RCC 7860 (cell line): ENCODE data around the gene PRKCA.
A peak's percentile ranks its signal among the peaks of the same experiment; 100 is the strongest.
"Not testable (repeated sequence)": the region's sequence is repeated elsewhere in the genome, so short reads cannot be mapped to it uniquely, and the experiment has no call there.

Experiments
- DNase-seq: peaks from one replicate; pipeline ENCODE4 v3.0.0-alpha.2; 2015; ENCODE audit warnings: low spot score
- FAIRE-seq: peaks from 2 replicates; lab custom pipeline; 2012; peaks lifted over from hg19 to GRCh38; lab: Jason Lieb, UNC

The PRKCA gene

GRCh38 chr17:66583112-66583748, 280.8 kb downstream of the PRKCA start:
- FAIRE-seq = no peak

DNA sequence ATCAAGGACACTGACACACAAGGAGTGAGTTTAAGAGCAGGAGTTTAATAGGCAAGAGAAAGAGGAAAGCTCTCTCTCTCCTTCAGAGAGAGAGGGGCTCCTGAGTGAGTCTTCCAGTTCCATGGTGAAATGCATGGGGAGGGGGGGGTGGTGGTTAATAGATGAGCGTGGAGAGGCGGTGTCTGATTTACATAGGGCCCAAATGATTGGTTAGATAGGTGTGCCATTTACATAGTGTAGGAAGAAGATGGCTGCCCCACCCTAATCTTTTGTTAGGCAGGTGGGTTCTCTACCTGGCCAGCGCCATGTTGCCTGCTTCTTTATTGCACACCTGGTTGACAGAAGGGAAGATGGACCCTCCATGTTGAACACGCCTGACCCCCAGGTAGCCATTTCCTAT, 282.5 kb downstream of the PRKCA start:
- no peak for FAIRE-seq

More at GRCh38 chr17:66583112-66583748, 280.8 kb downstream of the PRKCA start:
- no peak for DNase-seq

DNA sequence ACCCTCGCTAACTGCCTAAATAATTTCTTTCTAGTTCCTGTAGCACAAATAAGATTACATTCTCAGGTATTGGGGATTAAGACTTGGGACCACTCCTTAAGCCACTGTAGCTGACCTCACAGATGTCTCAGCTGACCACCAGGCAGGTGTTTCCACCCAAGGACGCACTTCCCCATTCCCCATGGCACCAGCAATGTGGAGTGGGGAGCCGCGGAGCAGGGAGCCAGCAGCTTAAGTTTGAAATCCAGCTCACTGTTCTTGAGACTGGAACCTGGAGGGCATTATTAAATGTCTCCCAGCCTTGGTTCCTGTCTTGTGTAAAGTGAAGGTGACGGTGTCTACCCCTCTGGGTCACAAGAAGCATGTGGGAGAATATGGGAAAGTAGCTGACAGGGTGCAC, 283.1 kb downstream of the PRKCA start:
- FAIRE-seq = no peak
- no peak for DNase-seq

More for the DNA sequence above, 282.5 kb downstream of the PRKCA start:
- DNase-seq = no peak

- FAIRE-seq (no peak), DNase-seq (no peak)
Measured at GRCh38 chr17:66589892-66590291, 287.5 kb downstream of the PRKCA start.

DNA sequence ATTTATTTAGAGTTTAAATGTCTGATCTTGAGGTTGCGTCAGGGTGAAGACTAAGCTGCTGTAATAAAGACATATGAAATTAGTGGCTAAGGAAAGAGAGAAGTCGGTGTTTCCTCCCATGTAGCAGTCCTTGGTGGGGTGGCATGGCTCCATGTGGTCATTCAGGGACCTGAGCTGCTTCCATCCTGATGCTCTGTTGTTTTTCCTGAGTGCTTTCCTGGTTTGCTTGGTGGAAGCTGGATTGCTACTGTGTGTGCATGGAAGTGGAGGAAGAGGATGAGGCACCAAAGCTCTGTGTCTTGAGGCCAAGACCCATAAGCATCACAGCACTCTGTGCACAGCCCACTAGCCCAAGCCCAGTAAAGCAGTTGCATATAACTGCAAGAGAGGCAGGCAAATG, 290.7 kb downstream of the PRKCA start:
- FAIRE-seq = no peak

DNA sequence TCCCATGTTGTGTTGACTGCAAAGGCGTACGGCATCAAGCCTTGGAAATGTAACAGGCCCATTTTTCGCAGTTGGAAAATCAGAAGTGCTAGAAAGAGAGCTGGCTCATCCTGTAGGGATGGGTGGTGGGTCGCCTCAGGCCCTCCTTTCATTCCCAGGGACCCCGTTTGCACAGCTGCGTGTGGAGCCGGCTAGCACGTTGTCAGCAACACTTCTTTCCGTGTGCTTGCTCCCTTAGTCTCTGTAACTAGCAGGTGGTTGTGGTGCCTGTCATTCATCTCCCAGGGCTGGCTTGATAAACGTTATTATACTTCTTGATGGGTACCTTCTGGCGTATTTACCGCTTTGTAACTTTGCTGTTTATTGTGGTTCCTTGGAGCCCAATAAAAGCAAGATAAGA, 293.5 kb downstream of the PRKCA start:
- no peak for FAIRE-seq

More for the DNA sequence above, 290.7 kb downstream of the PRKCA start:
- no peak for DNase-seq

DNA sequence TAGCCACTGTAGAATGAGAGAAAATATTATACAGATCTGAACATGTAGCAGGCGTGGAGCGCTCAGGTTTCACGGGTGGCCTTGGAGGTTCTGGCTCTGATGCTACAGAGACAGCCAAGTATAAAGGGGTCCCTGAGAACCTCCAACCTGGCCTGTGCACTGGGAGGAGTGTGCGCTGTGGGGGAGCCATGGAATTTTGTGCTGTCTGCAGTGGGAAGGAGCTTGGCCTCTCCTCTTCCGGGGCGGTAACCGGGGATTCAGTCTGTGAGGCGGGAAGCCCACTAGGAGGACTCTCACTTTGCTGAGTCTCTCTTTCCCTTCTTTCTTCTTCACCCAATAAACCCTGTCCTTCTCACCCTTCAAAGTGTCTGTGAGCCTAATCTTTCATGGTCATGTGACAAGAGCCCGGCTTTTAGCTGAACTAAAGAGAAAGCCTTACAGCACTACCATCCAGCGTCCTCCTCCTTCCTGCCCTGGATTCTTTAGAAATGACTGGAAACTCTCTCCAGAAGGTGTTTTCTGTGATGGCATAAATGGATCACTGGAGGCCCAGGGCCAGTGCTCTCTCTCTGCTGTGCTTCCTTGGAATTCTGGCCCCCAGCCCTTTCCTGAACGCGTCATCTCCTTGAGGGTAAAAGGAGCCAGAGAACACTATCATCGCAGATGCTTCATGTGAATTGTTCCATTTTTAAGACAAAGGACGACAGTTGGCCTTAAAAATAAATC, 300.4 kb downstream of the PRKCA start:
- no peak for DNase-seq
- FAIRE-seq = no peak

More for the DNA sequence above, 293.5 kb downstream of the PRKCA start:
- no peak for DNase-seq

GRCh38 chr17:66604376-66604775, 302.0 kb downstream of the PRKCA start:
- FAIRE-seq (no peak), DNase-seq (no peak)

- FAIRE-seq (no peak), DNase-seq (no peak)
Measured at GRCh38 chr17:66605541-66605940, 303.1 kb downstream of the PRKCA start.

- FAIRE-seq = no peak
- DNase-seq = peak; percentile 25
Measured at GRCh38 chr17:66610361-66611133, 308.1 kb downstream of the PRKCA start.

DNA sequence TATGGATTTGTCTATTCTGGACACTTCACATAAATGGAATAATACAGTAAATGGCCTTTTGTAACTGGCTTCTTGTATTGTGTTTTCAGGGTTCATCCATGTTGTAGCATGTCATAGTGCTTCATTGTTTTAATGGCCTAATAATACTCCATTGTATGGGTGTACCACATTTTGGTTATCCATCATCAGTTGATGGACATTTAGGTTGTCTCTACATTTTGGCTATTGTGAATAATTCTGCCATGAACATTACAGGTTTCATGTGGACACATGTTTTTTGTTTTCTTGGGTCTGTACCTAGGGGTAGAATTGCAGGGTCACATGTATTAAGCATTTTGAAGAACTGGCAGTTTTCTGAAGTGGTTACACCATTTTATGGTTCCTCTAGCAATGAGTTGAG, 309.0 kb downstream of the PRKCA start:
- DNase-seq = no peak
- no peak for FAIRE-seq

GRCh38 chr17:66612993-66613392, 310.6 kb downstream of the PRKCA start:
- FAIRE-seq = no peak
- no peak for DNase-seq

DNA sequence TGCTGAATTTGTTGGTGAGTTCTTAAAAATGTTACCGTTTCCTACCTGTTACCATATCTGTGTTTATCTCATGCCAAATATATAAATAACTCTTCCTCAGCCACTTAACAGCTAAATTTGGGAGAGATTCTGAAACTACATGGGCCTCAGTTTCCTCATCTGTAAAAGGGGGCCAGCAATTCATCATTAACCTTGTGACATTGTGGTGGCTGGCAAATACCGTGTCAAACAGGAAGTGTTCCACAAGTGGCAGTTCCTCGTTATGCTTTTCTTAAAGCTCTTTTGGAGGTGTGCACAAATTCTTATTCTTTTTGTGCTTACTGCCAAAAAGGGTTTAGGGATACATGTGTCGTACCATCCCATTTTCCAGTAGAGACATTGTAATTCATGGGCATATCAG, 312.1 kb downstream of the PRKCA start:
- FAIRE-seq (no peak), DNase-seq (no peak)

DNA sequence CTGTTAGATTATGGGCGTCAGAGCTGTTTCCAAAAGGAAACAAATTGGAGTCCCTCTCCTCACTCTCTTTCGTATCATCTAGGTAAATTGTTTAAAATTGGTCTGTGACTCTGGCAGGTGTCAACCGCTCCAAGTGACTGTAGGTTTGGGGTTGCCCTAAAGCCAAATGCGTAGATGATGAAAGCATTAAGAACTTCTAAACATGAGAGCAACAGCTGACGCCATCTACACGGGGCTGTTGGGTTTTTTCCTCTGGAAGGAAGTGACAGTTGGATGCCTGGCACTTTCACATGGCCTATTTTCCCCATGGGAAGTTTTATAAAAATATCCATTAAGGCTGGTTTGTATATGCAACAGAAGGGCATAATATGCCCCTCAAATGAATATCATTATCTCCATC, 316.8 kb downstream of the PRKCA start:
- FAIRE-seq (no peak), DNase-seq (no peak)

DNA sequence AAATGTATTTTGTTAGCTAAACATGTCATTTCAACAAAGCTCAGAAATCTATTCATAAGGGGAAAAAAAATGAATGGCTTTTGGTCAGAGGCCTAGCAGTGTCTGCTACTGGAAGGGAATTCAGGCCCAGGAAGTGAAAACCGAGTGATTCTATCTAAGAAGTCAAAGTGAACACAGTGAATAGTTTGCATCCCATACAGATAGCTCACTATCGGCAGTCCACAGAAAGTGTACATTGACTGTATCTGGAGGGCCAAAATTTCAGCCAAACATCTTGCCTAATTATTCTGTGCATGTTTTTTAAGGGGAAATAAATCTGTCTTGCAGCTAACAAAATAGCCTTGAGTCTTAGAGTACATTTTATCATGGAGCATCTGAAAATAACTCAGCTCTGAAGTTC, 318.1 kb downstream of the PRKCA start:
- no peak for DNase-seq
- no peak for FAIRE-seq

- DNase-seq, FAIRE-seq: not testable (repeated sequence)
Measured at GRCh38 chr17:66624630-66625029, 322.2 kb downstream of the PRKCA start.

- no peak for FAIRE-seq
- peak; percentile 50 for DNase-seq
Measured at GRCh38 chr17:66625311-66625767, 322.9 kb downstream of the PRKCA start.

GRCh38 chr17:66627985-66628384, 325.6 kb downstream of the PRKCA start:
- DNase-seq (no peak), FAIRE-seq (no peak)

- FAIRE-seq = no peak
- no peak for DNase-seq
Measured at GRCh38 chr17:66629762-66630161, 327.3 kb downstream of the PRKCA start.

DNA sequence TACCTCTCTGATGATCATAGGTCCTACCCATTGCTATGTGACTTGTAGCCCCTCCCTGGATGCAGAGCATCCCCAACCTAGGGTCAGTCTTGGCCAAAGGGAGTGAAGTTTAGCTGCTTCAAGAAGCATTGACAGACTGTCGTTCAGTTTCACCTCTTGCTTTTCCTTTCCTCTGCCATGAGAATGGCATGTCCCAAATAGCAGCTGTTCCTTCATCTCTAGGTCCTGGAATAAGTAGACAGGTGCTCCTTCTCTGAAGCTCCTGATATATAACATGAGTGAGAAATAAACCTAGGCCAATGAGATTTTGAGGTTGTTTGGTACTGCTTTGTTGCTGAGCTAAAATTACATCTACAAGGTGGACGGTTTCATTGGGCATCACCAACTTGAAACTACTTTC, 328.0 kb downstream of the PRKCA start:
- no peak for FAIRE-seq
- no peak for DNase-seq

DNA sequence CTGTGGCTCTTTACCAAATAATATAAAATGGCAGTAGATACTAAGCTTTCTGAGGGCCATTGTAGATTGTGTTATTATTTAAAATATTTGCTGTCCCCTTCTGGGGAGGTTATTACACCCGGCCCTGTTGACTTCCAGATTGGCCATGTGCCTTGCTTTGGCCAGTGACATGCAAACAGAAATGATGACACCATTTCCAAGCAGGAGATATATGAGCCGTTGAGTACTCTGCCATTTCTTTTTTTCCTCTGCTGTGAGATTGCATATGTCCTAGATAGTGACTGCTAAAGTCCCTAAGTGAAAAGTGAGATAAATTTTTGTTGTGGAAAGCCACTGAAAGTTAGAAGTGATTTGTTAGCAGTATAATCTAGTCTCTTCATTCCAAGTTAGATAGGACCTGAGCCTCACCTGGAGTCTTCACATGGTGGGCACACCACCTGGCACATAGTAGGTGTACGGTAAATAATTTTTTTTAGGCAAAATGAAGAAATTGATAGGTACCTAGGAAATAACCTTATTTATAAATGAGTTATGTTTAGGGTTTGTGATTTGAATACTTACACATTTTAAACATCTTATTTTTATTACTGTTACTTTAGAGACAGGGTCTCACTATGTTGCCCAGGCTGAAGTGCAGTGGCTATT, 328.5 kb downstream of the PRKCA start:
- no peak for FAIRE-seq
- no peak for DNase-seq
